GM18519 (cell line): Measurements from ENCODE around the gene BHLHA15.

Experiments
- ATAC-seq: cut with Tn5 transposase; IDR thresholded peaks from one replicate; pipeline ENCODE4 v1.9.1; 2021; ENCODE audit warnings: mild to moderate bottlenecking, moderate library complexity; ENCODE audit not compliant: unreplicated experiment, low FRiP score

The BHLHA15 gene

DNA sequence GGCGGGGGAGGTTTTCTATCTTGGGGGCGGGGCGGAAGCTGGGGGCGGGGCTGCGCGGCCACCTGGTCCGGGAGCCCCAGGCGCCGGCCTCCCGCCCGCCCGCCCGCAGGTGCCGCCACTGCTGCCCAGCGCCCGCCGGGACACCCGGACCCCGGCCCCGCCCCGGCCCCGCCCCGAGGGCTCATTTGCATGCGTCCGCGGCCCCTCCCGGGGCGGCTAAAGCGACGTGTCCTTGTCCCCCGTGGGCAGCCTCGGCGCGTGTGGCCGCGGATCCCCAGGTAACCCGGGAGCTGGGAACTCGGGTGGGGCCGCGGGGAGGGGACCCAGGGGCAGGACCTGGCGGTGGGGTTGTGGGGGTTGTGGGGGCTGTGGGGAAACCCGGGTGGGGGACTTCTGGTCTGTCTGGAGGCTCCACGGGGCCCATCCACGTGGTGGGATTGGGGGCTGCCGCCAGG lies at the start of gene BHLHA15:
BHLHA15 (plus strand) TSS at position 219 of the 455 bp plus-strand sequence. CDS start 871 bp downstream, outside the sequence.
- no peak for ATAC-seq

DNA sequence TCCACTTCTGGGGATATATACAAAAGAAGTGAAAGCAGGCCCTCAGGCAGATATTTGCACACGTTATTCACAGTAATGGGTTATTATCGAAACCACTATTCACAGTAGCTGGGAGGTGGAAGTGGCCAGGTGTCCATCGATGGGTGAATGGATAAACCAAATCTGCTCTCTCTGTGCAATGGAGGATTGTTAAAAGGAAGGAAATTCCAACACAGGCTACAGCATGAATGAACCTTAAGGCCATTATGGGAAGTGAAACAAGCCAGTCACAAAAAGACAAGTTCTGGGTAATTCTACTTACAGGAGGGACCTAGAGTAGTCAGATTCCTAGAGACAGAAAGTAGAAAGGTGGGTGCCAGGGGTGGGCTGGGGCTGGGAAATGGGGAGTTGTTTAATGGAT lies 48.5 kb upstream of the BHLHA15 start:
- no peak for ATAC-seq

DNA sequence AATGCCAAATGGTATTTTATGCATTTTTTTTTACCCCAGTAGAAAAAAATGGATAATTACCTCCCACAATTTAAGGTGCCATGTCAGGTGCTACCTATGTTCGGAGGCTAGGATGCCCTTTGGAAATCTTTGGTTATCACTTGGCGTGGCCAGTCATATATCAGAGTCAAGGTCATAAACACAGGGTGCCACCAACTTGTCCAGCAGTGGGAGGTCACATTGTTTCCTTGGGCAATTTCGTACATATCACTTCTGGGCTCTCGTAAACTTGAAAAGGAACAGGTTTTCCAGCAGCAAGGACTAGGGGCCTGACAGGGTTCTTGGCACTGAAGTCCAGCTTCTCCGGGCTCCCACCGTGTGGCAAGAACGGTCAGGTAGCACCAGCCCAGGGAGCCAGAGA lies 48.0 kb upstream of the BHLHA15 start:
- ATAC-seq, result no peak

DNA sequence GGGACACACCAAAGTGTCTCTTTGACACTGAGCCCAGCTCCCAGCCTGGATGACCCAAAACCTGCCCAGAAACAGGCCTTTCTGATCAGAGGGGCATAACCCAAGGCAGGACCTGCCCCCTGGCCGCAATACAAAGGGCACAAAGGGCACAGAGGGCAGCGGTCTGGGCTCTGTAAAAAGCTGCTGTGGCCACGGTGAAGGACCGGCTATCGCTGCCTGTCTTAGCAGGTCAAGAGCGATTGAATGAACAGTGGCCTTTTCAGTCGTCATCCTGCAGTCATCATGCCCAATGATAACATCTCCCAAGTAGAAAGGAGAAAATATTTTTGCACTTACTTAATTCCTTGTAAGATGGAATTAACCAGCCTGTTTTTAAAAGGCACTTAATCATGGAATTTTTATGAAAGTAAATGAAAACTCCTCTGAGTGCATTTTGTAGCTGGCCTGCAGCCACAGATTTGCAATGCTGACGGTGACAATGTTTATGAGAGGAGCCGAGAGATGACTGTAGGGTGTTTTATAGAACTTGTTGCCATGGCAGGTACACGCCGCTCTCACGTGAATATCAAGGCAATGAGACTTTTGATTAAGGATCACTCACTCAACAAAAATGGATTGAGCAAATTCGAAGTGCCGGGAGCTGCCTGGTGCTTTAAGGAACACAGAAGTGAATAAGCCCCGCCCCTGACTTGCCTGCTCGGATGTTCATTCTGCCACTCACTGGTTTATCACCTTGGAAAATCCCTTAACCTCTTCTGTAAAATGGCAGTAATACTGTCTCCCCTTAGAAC lies 47.3 kb upstream of the BHLHA15 start:
- no peak for ATAC-seq

DNA sequence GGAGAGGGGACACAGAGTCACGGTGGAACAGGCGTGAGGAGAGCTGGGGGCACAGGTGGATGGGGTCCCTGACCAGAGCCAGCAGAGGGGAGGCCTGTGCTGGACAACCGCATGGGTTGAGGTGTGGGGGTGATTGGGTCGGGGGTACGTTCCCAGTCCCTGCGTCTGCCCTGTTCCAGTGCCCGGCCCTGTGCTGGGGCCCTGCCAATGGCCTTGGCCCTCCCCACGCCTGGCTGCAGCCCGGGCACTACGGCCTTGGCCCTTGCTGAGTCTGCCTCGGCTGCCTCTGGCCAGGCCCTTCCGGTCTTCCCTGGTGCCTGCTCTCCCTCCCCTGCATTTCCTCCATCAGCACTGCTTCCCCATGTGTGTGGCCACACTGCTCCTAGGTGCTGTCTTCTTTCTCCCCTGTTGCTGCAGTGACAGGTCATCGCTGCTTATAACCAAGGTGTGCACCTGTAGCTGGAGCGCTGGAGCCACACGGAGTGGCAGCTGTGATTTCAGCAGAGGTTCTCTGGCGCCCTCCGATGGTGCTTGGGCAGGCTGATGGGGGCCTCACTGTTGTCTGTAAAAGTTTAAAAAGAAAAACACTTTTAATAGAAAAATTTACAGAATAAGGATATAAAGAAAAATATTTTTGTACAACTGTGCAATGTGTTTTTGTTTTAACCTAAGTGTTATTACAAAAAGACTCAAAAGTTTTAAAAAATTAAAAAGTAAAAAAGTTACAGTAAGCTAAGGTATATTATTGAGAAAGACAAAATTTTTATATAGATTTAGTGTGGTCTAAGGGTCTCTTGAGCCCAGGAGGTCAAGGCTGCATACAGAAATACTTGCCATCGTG lies 45.2 kb upstream of the BHLHA15 start:
- ATAC-seq, result no peak

GRCh38 chr7:98166668-98166970 lies 44.6 kb upstream of the BHLHA15 start:
- no peak for ATAC-seq

DNA sequence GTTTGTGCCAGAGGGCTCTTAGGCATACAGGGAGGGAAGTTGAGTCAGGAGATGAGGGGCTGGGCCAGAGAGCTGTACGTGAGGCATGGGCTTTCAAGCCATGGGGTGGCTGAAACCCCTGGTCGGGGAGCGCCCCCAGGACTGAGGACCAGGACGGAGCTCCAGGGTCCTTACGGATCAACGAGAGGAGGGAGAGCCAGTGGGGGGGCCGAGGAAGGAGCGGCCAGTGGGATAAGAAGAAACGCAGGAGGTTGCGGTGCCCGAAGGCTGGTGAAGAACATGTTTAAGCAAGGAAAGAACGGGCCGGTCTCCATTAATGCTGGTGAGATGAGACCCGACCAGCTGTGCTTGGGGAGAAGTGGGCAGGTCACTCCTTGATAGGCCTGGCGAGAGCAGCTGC lies 43.6 kb upstream of the BHLHA15 start:
- no peak for ATAC-seq

DNA sequence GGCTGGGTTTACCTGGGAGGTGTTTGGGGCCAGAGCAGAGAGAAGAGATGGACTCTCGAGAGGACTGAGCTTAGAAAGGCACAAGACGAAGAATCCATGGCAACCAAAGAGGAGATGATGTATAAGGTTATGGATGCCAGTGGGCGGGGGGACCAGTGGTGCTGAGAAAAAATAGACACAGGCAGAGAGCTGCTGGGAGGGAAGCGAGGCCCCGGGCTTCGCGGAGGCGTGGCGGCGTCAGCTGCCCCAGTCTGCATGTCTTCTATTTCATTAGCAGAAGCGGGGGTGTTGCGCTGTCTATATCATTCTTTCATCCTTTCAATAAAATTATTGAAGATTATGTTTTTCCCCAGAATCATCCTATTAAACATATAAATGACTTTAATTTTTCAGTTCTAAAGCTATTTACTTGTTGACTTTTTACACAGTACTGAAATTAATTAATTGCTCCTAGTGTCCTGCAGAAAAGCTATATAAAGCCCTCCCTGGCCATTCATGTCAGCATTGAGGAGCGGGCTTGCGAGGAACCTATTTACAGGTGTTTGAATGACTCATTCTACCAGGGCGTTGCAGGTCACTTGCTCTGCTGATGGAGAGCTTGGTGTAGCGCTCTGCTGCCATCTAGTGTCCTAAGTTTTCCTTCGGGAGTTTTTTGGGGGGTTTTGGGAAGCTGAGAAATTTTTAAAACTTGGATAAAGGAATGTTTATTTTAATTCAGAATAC lies 42.9 kb upstream of the BHLHA15 start:
- no peak for ATAC-seq

- ATAC-seq, result no peak
These were observed 42.2 kb upstream of the BHLHA15 start for GRCh38 chr7:98168904-98169621.

DNA sequence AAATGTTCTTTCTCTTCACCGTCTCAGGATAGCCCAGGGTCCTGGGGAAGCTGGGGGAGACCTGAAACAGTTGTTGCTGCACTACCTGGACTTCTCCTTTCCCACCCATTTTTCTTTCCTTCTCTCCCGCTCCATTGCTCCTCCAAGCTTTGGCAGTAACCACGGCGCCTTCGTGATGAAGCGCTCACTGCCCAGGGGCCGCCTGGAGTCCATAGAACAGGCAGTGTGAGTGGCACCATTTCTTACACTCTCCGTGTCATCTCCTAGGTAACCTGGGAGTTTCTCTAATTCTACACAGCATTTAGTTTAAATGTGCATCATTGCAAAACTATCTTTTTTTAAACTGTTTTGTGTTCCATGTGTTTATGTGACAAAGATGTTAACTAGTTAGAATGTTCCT lies 40.3 kb upstream of the BHLHA15 start:
- no peak for ATAC-seq

DNA sequence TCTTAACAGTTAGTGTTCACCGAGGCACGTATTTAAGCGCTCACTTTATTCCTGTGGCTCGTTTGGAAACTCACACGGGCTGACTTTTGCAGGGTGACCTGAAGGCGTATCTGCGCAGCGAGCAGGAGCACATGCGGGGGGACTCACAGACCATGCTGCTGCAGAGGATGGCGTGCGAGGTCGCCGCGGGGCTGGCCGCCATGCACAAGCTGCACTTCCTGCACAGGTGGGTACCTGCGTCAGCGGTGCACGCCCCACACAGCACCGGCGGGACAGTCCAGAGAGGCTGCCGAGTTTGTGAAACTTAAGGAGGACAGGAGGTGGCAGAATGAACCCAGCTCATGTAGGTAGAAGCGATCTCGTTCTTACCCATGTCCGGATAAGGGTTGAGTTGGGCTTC lies 39.8 kb upstream of the BHLHA15 start:
- no peak for ATAC-seq

GRCh38 chr7:98174334-98175259 lies 36.6 kb upstream of the BHLHA15 start:
- no peak for ATAC-seq

DNA sequence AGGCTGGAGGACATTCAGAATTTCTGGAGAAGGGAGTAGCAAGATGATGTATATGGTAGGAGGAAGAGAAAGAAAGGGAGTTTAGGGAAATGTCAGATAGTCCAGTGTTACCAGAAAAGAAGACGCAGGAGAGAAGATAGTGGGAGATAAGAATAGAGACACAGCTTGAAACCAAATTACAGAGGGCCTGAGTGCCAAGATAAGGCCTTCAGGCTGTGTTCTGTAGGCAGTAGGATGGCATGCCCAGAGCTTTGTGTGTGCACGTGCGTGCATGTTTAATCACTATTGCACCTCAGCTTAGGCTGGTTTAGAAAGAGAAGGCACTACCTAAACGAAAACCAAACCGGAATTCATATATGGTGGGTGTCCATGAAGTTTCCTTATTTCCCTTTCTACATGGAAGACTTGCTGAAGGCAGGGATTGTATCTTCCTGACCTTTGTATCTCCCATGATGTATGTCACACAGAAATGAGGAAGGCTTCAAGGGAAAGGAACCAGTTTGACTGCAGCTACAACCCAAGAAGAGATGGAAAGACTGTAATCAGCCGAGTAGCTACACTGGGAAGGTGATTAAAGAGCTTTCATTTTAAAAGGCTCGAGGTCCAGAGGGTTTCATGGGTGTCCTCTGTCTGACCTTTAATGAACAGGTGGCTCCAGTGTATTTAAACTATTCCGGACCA lies 35.8 kb upstream of the BHLHA15 start:
- ATAC-seq, result no peak

DNA sequence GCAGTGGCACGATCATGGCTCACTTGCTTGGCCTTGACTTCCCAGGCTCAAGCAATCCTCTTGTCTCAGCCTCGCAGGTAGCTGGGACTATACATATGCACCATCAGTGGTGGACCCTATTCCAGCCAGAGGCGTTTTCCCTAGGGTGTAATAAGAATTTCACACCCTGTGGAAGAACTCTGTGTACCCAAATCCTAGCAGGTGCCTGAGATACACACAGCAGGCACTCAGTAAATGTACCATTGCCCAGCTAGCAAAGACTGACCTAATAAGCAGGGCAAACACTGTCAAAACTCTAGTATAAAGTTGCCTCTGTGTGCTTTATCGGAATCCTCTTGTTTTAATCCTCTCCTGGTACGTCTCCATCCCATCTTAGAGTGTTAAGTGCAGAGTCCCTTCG lies 33.7 kb upstream of the BHLHA15 start:
- no peak for ATAC-seq

GRCh38 chr7:98178321-98178720 lies 32.9 kb upstream of the BHLHA15 start:
- no peak for ATAC-seq

DNA sequence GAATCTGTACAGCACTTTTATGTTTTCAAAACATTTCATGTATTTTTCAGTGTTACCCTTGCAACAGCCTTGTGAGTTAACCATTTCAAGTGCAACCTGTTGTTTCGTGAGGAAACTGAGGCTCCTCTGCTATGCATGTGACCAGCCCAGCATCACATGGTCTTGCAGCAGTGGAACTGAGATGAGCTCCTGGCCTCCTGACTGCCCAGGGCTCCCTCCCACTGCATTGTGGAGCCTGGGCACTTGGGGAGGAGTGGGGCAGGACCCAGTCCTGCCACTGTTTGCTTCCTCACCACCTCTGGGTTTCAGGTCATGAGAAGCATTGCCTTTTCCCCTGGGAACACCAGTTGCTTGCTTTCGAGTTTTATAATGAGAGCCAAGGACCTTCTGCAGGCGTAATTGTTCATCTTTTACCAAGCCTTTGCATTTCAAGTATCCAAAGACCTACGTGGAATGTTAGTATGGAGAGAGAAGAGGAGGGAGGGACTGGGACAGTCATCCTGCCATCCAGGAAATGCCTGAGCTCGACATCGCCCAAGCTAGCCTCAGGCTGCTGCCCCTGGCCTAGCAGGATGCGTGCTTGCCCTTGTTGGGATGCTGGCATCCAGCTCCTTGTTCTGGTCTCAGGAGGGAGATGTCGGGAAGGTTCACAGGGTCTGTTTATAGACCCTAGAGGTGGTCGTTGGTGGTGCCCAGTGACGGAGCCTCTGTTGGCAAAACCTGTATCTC lies 32.3 kb upstream of the BHLHA15 start:
- no peak for ATAC-seq

DNA sequence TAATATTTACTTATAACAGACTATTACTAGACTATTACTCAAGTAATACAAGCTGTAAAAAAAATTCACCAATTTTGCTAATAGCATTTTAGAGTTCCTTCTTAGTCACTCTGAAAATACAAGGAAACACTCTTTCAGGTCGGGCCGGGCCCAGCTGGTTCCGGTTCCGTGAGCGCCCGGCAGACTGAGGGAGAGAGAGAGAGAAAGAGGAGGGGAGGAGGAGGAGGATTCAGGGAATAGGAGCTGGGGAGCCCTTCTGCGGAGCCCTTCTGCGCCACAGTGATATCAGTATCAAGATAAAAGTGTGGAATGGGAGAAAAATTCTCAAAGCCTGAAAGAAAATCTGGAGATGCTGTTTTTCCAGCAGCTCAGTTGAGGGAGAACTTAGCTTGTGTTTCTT lies 30.5 kb upstream of the BHLHA15 start:
- no peak for ATAC-seq

GRCh38 chr7:98185101-98185500 lies 26.1 kb upstream of the BHLHA15 start:
- no peak for ATAC-seq
